Motor neuron (in vitro differentiated cells): ENCODE results near the gene CDC42EP1. TPM values are rescaled to one million over a fixed set of nuclear protein-coding genes. Genes with fewer than 3 reads are reported as not detected.
"Not testable (repeated sequence)": the region's sequence is repeated elsewhere in the genome, so short reads cannot be mapped to it uniquely, and the experiment has no call there.

ENCODE experiments used
- ATAC-seq, 8 experiments: fragments of 200-7000 bp; cut with Tn5 transposase; replicated peaks in 6 of 8; 2 replicates each; pipeline ENCODE4 v1.8.0; 2021; ENCODE audit warnings: mild to moderate bottlenecking in 8 of 8, moderate library complexity in 8 of 8
- H3K27ac ChIP-seq, 2 donors: fragments of 250-450 bp; sonication (Bioruptor Pico); 2 replicates each; pipeline ENCODE4 v1.9.0; 2021; ENCODE audit warnings: antibody characterized with exemption in 2 of 2, mild to moderate bottlenecking in 2 of 2, moderate library complexity in 1 of 2
- H3K4me1 ChIP-seq, 2 donors: fragments of 250-450 bp; sonication (Bioruptor Pico); replicated peaks in 1 of 2; 2 replicates each; pipeline ENCODE4 v1.6.1; 2021; ENCODE audit warnings: antibody characterized with exemption in 2 of 2, mild to moderate bottlenecking in 2 of 2, moderate library complexity in 1 of 2
- H3K4me3 ChIP-seq, 5 donors: fragments of 250-450 bp; sonication (Bioruptor Pico); 2 replicates each; pipeline ENCODE4 v1.9.0; 2021; ENCODE audit warnings: antibody characterized with exemption in 5 of 5, mild to moderate bottlenecking in 5 of 5, moderate library complexity in 4 of 5
- WGBS, 10 experiments: fragments of 450-650 bp; shearing (Covaris generic); methylation state at CpG; one replicate each; pipeline ENCODE4 v1.0.0; 2022; 5-methylcytosine and 5-hydroxymethylcytosine counted together
- in situ Hi-C, 9 experiments: fragments of 400-800 bp; cut with MboI; loops; one replicate each; pipeline ENCODE4 v1.15.0; 2021; ENCODE audit warnings: low sequenced_read_pairs in 9 of 9, low pct_unique_long_range_greater_than_20kb in 2 of 9; ENCODE audit not compliant: unreplicated experiment in 9 of 9
- total RNA-seq, 8 experiments: library from RNA; unstranded; fragments of 300-600 nt; gene quantifications; 2 replicates each; pipeline versions ENCODE4 v1.2.3 to v1.2.4, GENCODE V29; 2022

CDC42EP1 gene
- total RNA-seq, 8 experiments from 2014 or later = 3.5 to 38.6 (median 8.7) TPM

GRCh38 chr22:37604875-37605274, 44.6 kb downstream of the CDC42EP1 start:
- 20 to 80% (median 39%) methylated on average over 1 to 5 of the region's 5 CpGs; no CpG with 5 or more reads in 3 of the 10 experiments for WGBS, 10 experiments
- in situ Hi-C loops = no loop called here
- H3K4me3 ChIP-seq = no peak overlapping the region
- peaks cover 6 to 18% of the 10 kb centered on the region in 2 donors for H3K4me1 ChIP-seq
- ATAC-seq = no peak
- no peak overlapping the region for H3K27ac ChIP-seq

- Histone ChIP-seq H3K27ac (peak overlapping the region; percentile 96 to 97), H3K4me1 (peaks cover 13 to 25% of the 10 kb centered on the region in 2 donors), H3K4me3 (peak overlapping the region; percentile 47 to 93 (median 59))
- WGBS, 10 experiments = 0 to 14% (median 5%) methylated on average over 1 to 29 of the region's 44 CpGs
- ATAC-seq = peak in 7 of 8 experiments; percentile 3 to 24 (median 16)
- in situ Hi-C loops = no loop called here
These were observed 47.0 kb downstream of the CDC42EP1 start for GRCh38 chr22:37607010-37607934.

DNA sequence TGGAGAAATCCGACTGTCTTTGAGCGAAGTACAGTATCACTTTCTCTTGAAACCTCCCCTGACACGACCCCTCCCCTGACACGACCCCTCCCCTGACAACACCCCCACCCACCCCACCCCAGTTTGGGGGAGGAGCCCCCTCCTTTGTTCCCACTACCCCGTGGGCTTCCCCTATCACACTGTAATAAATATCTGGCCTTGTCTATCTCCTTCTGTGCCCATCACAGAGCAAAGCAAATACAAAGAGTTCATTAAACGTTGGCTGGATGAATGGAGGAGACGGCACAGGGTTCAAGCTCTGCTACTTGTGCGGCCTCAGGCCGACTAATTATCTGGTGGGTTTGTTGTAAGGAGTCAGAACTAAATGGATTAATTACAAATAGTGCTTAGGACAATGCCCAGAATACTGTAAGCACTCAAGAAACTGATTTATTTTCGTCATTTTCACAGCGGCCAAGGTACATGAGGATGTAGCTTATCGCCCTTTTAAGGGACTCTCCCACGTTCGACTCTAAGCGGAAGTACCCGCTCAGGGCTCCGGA, 47.7 kb downstream of the CDC42EP1 start:
- Histone ChIP-seq H3K27ac (peak overlapping the region; percentile 96 to 97), H3K4me1 (peaks cover 13 to 25% of the 10 kb centered on the region in 2 donors), H3K4me3 (peak overlapping the region; percentile 47 to 93 (median 59))
- WGBS, 10 experiments = 0 to 20% (median 4%) methylated on average over 2 to 9 of the region's 17 CpGs; no CpG with 5 or more reads in 5 of the 10 experiments
- in situ Hi-C loops = no loop called here
- peak in 7 of 8 experiments; percentile 0 to 9 (median 1) for ATAC-seq

DNA sequence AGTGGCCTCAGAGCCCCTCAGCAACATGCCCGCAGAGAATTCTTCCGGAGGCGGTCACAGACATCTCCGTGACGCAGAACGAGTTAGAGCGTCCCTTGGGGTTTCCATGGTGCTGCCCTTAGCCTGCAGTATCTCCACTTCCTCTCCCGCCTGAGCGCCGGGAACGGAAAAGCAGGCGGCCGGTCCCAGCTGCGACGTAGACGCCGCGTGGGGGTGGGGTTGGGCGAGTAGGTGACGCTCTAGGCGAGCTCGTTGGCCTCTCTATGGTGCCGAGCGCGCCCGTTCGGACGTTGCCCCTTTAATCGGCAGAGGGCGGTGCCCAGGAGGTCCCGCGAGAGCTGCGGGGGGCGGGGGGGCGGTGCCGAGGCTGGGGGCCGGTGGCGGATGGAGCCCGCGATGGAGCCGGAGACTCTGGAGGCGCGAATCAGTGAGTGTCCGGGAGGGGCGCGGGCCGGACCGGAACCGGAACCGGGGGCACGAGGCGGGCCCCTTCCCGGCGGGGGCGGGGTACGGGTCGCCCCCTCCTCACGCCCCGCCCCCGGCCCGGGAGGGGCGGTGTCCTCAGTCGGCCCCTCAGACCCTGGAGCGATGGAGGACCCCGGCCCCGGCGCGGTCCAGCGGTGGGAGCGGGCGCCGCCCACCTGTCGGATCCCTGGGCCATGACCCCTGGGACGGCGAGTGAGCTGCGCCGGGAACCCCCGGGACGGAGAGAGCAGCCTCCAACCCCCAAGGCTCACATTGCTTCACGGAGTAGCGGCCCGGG, 48.4 kb downstream of the CDC42EP1 start, which contains the start of gene GGA1:
Gene GGA1 (plus strand): TSS at position 358 of the 763 bp plus-strand sequence. CDS start 27 bp downstream, at position 385.
- H3K4me1 ChIP-seq = peaks cover 13 to 25% of the 10 kb centered on the region in 2 donors
- ATAC-seq = peak; percentile 72 to 89 (median 86)
- peak within 1 kb of the TSS; percentile 96 to 97 for H3K27ac ChIP-seq
- H3K4me3 ChIP-seq = peak within 1 kb of the TSS; percentile 47 to 93 (median 59)
- WGBS, 10 experiments = 0% methylated on average over 1 to 10 of the region's 82 CpGs; no CpG with 5 or more reads in 8 of the 10 experiments
- in situ Hi-C loops = no loop called here

GRCh38 chr22:37609240-37610152, 49.2 kb downstream of the CDC42EP1 start:
- in situ Hi-C loops = no loop called here
- H3K27ac ChIP-seq = peak overlapping the region; percentile 96 to 97
- peak in 3 of 8 experiments; percentile 3 to 4 (median 4) for ATAC-seq
- H3K4me3 ChIP-seq = peak overlapping the region; percentile 47 to 93 (median 59)
- H3K4me1 ChIP-seq = peaks cover 13 to 25% of the 10 kb centered on the region in 2 donors
- 0 to 31% (median 2%) methylated on average over 2 to 13 of the region's 26 CpGs; no CpG with 5 or more reads in 3 of the 10 experiments for WGBS, 10 experiments

DNA sequence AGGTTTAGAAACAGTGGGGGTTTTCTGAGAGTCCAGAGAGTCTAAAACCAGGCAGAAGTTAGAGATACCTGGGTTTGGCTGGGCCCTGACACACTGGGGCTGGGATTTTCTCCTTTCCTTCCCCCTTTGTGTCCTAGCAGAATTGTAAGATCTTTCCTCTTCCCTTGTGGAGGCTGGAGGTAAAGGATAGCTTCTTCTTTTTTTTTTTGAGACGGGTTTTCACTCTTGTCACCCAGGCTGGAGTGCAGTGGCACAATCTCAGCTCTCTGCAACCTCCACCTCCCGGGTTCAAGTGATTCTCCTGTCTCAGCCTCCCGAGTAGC, 49.8 kb downstream of the CDC42EP1 start:
- ATAC-seq, in situ Hi-C loops: not testable (repeated sequence)
- 50 to 80% (median 73%) methylated on average over 1 to 3 of the region's 3 CpGs; no CpG with 5 or more reads in 5 of the 10 experiments for WGBS, 10 experiments
- peaks cover 13 to 25% of the 10 kb centered on the region in 2 donors for H3K4me1 ChIP-seq
- H3K27ac ChIP-seq = peak overlapping the region in 1 of 2 donors; percentile 96
- H3K4me3 ChIP-seq = peak overlapping the region; percentile 47 to 93 (median 59)

- WGBS, 10 experiments = 80 to 100% (median 96%) methylated on average over 1 to 9 of the region's 15 CpGs; no CpG with 5 or more reads in 3 of the 10 experiments
- in situ Hi-C loops = no loop called here
- ATAC-seq = no peak
- H3K4me3 ChIP-seq = peak overlapping the region in 2 of 5 donors; percentile 61 to 93
- peaks cover 13 to 25% of the 10 kb centered on the region in 2 donors for H3K4me1 ChIP-seq
- no peak overlapping the region for H3K27ac ChIP-seq
These were observed 50.3 kb downstream of the CDC42EP1 start for GRCh38 chr22:37610480-37611129.

GRCh38 chr22:37611207-37611606, 50.9 kb downstream of the CDC42EP1 start:
- H3K4me3 ChIP-seq = no peak overlapping the region
- peaks cover 13 to 25% of the 10 kb centered on the region in 2 donors for H3K4me1 ChIP-seq
- in situ Hi-C loops = no loop called here
- WGBS, 10 experiments = 40 to 87% methylated on average over 1 to 3 of the region's 6 CpGs; no CpG with 5 or more reads in 8 of the 10 experiments
- ATAC-seq = no peak
- H3K27ac ChIP-seq = no peak overlapping the region

- ATAC-seq = peak in 4 of 8 experiments; percentile 4 to 36 (median 10)
- 75 to 100% (median 93%) methylated on average over 1 to 8 of the region's 27 CpGs; no CpG with 5 or more reads in 5 of the 10 experiments for WGBS, 10 experiments
- in situ Hi-C loops = no loop called here
- Histone ChIP-seq H3K4me3 (no peak overlapping the region), H3K27ac (no peak overlapping the region), H3K4me1 (no peaks in the 10 kb centered on the region)
These were observed 56.2 kb downstream of the CDC42EP1 start for GRCh38 chr22:37616201-37617083.

GRCh38 chr22:37617431-37617830, 57.2 kb downstream of the CDC42EP1 start:
- Histone ChIP-seq H3K27ac (no peak overlapping the region), H3K4me1 (no peaks in the 10 kb centered on the region), H3K4me3 (no peak overlapping the region)
- WGBS, 10 experiments = 100% methylated on average over 1 of the region's 1 CpG; no CpG with 5 or more reads in 7 of the 10 experiments
- in situ Hi-C loops = no loop called here
- ATAC-seq = no peak
